Kasumi-1 (cell line): ENCODE results near the gene NR5A1.
A peak's percentile ranks its signal among the peaks of the same experiment; 100 is the strongest.

Experiments
- DNase-seq, 2 experiments: peaks; one replicate each; lab custom pipeline; 2025; lab: John Stamatoyannopoulos, UW

Gene NR5A1

DNA sequence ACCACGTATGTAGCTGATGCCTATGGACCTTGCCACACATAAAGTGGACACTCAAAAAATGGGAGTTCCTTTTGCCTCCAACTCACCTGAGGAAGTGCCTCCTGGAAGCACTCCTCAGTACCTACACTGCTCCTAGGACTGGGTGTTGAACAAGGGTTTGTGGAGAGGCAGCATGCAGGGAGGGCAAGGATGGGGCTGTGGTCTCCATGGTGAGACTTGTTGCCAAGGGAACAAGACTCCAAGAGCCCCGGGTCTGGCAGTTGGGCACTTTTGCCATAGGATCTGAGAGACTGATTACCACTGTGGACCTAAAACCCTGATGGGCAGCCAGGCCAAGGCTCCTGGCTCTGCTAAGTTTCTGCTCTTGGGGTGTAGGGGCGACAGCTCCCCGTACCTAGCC lies 6.9 kb upstream of the NR5A1 start:
- no peak for DNase-seq

DNA sequence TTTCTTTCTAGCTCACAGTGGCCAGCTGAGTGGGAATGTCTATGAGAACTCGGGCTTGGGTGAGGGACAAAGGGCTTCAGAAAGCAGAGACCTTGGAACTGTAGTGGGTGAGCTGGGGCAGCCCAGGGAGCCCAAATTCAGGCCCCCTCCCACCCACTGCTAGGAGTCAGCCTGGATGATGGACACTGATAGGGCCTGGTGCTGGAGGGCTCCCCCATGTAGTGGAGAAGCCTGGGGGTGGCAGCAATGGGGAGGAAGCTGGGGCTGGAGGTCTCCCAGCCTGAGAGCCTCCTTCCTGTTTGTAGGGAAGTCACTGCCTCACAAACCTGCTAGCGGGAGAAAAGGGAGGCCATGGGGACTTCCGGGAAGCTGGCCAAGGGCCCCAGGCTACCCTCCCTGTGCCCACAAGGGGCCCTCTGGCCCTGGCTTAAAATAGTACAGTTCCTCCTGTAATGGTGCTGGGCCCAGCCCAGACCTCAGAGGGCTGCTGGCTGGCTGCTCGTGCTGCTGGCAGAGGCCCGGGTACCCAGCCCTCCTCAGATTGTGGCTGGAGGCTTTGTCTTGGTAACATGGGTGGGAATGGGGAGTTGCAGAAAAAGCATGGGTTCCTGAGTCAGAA lies 6.3 kb upstream of the NR5A1 start:
- DNase-seq = peak; percentile 60 to 67

DNA sequence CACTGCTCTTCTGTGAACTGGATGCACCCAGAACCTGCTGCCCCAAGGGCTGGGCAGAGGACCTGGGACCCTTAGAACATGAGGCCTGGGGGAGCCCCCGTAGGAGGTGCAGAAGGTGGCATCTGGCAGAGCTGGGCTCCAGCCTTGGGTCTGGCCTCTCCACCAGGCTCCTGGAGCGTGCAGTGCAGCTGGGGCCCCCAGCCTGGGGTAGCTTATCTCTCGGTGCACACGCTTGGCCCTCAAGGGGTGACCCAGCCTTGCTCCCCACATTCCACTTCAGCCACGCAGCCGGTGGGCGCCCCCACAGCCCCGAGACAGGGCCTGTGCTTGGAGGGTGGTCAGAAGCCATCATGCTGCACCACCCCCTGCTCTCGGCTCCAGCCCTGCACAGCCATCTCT lies 5.6 kb upstream of the NR5A1 start:
- no peak for DNase-seq

DNA sequence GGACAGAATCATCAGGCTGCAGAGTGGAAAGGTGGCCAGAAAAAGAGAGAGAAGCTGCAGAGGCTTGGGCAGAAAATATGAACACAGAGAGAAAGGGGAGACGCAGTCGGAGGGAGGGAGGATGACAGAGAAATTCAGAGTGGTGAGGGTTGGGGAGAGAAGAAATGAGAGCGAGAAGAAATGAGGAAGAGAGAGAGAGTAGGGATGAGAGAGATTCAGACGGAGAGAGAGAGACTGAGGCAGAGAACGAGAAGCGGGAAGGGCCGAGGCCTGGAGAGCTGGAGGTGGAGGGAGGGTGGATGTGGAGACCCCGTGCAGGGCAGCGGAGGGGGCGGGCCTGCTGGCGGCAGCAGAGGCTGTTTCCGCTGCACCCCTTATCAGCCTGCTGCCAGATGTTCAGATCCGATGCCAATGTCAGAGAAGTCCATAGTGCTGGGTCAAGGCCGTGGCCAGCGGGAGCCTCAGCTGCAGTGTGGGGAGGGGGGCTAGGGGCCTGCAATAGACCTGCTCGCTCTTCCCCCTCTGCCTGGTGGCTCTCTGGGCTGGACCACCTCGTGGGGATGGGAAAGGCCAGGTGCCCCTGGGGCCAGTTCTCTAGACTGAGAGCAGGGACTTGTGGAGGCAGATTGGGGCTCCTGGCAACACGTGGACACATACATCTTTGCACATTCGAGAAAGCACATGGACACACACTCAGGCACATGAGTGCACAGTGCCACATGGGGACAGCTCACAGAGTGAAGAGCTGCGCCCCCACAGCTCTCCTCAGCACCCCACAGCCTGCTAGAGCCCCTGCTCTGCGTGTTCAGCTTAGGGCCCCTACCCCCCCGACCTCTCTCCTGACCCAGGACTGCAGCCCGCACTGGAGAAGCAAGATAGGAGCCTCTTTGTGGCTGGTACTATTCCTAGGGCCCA lies 4.9 kb upstream of the NR5A1 start:
- DNase-seq = no peak

DNA sequence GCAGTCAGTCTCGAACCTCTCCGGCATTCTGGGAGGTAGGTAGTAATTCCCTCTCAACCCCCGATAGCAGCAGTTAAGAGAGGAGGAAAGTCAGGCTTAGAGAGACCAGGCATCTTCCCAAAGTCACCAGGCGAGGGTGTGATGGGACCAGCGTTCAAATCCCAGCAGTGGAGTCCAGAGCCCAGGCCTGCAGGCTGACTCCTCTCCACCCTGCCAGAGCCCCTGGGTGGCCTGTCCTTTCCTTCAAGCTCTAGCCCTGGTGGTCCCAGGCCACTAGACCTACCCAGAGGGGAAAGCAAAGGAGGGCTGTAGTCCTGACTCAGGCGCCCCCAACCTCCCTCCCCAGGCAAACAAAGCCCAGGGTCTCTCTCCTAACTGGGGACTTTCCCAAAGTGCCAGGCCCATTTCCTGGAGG lies 4.2 kb upstream of the NR5A1 start:
- no peak for DNase-seq

DNA sequence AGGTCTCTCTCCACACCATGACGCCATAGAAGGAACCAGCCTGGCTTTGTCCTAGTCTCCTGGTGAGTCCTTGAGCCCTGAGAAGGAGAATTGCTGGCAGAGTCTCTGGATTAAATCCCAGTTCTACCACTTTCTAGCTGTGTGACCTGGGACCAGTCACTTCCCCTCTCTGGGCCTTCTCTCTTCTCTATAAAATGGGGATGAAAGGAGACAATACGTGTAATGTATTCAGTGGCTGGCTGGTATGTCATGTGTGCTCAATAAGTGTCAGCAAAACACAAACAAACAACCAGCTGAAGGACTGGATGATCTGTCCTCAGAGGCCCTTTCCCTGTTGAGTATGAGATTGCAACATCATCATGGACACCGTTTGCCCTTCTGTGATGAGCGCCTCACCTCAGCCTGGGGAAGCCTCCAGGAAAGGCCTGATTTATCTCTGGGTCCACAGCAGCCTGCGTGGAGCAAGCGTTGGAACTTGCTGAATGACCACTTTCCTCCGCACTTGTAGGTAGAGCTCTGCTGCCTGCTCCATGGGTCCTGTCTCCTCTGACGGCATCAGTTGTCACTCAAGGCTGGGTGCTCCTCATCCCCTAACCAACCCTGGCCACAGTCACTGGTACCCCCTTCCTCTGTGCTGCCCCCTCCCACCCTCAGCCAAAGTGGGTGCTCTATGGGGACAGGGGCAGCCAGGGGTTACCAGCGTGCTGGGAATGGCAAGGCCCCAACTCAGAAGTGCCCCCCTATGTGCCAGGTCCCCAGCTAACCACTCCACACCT lies 3.6 kb upstream of the NR5A1 start:
- DNase-seq = no peak

DNA sequence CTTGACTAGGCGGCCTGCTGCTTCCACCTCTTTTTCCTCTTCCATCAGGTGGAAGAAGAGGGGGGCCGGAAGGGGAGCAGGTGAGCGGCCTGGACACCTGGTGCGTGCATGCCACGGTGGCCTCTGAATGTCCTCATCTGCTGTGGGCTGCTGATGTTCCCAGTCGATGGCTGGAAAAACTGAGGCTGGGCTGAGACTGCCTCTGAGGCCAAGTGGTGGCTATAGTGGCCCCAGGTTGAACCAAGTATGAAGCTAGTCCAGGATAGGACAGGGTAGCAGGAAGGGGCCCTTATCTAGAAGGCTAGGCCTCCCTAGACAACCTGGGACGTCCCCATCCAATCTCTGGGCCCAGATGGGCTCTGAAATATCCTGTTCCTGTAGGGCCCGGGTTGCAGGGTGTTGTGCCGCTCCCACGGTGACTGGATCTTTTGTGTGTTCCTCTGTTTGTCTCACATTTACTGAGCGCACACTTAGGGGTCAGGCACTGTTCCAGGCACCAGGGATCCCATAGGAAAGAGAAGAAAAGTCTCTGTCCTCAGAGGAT lies 753 bp upstream of the NR5A1 start:
- DNase-seq = no peak

DNA sequence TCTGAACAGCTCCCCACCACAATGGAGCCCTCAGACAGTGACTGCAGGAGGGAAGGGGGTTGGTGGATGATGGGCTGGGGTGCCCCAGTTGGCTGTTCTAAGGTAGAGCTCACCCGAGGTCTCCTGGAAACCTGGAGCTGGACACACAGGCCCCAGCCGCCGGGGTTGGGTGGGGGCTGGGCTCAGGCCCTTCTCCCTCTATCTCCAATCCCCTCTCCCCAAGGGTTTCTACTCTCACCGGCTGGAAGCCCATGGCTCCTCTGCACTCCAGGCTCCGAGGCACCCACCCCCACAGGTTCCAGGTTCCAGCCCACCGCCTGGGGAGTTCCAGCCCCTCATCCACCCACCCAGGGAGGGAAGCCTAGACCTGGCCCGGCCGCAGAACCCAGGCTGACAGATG lies 766 bp downstream of the NR5A1 start:
- no peak for DNase-seq

DNA sequence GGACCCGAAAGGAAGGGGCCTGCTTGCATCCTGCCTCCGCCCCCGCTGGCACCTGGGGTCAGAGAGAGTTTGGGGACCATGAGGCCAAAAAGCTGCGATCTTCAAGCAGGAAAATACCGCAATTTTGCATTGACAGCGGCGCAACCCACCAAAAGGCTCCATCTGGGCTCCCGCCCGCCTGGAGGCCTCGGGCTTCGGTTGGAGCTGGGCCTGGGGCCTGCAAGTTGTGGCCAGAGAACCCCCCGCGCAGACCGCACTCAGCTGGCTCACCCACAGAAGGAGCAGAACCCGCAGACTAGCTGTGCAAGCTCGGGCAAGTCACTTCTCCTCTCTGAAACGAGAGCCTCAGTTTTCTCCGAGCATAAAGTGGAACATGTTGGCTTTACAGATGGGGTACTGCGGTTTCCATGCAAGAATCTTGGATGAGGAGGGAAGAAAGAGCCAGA lies 1.3 kb downstream of the NR5A1 start:
- DNase-seq = no peak

DNA sequence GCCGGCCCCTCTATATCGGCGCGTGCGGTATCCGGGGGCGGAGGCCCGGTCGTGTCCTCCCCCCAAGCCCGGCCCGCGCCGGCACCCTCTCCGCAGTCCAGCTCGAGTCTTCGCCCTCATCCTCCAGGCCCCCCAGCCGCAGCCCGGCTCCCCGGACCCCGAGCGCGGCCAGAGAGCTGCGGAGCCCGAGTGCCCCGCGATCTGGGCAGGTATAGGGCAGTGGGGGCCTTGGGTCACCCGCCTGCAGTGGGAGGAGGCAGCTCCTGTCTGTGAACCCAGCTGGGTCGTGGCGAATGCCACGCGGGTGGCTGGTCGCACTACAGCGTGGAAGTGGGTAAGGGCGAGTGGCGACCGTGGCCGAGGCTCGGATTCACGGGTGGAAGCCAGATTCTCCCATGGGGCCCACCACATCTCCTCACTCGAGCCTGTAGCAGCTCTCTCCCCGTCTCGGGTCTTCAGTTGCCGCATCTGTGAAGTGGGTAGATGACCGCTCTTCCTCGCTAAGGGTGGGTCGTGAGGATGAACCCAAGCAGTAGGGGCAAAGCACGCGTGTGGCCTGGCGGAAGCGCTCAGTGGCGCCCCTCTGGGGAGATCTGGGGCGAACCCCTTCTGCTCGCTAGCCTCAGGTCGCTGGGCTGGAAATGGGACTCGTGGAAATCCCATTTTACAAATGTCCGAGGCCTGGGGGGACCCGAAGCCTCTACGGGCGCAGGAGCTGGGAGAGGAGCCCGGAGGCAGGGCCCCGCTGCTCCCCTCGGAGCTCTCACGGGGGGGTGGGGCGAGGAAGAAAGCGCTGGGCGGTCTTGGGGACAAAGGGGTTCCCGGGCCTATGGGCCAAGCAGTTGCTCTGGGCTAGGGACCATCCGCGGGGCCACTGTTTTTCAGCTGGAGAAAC lies 1.9 kb downstream of the NR5A1 start:
- DNase-seq = no peak

DNA sequence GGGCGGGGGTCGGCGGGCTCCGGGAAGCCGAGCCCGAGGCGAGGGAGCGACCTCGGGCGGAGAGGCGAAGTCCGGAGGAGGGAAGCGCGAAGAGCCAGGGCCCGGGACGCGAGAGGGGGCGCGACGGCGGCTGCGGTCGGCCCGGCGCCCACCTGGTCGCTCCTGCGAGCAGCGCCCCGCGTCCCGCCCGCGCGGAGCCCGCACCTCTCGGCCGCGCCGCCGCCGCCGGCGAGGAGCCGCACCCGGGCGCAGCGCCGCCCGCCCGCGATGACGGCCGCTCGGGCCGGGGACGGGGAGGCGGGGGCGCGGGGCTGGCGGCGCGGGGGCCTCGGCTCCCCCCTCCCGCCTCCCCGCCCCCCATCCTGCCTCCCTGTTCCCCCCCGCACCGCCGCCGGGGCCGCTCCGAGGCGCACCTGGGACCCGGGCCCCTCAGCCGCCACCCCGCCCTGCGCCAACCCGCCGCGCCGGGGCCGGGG lies 2.6 kb downstream of the NR5A1 start:
- DNase-seq = no peak

DNA sequence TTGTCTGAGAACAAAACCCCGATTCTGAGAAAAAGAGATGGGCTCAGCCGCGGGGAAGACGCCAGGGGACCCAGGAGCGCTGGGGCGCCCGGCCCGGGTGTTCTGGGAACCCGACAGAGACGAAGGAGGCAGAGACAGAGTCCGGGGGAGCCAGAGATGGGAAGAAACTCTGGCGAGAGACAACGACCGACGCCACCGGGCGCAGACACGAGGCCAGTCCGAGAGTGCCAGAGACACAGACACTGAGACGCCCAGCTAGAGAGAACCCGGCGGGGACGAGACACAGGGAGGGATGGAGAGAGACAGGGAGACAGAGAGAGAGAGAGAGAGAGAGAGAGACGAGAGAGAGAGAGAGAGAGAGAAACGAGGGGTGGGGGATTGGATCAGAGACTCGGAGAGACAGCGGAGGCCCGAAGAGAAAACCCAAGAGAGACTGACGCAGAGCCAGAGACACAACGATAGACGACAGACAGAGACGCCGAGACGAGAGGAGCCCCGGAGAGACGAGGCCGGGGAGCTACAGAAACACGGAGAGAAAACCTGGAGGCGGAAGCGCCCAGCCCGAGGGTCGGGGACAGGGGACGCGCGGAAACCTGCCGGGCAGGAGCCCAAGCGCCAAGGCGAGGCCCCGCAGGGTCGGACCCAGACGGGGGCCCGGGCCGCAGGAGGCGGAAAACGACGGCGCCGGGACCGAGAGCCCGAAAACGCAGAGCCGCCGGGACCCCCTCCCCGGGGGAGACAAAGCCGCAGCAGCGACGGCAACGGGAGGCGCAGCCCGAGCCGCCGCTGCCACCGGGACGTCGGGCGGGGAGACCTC lies 3.3 kb downstream of the NR5A1 start:
- peak in 1 of 2 experiments; percentile 28 for DNase-seq

DNA sequence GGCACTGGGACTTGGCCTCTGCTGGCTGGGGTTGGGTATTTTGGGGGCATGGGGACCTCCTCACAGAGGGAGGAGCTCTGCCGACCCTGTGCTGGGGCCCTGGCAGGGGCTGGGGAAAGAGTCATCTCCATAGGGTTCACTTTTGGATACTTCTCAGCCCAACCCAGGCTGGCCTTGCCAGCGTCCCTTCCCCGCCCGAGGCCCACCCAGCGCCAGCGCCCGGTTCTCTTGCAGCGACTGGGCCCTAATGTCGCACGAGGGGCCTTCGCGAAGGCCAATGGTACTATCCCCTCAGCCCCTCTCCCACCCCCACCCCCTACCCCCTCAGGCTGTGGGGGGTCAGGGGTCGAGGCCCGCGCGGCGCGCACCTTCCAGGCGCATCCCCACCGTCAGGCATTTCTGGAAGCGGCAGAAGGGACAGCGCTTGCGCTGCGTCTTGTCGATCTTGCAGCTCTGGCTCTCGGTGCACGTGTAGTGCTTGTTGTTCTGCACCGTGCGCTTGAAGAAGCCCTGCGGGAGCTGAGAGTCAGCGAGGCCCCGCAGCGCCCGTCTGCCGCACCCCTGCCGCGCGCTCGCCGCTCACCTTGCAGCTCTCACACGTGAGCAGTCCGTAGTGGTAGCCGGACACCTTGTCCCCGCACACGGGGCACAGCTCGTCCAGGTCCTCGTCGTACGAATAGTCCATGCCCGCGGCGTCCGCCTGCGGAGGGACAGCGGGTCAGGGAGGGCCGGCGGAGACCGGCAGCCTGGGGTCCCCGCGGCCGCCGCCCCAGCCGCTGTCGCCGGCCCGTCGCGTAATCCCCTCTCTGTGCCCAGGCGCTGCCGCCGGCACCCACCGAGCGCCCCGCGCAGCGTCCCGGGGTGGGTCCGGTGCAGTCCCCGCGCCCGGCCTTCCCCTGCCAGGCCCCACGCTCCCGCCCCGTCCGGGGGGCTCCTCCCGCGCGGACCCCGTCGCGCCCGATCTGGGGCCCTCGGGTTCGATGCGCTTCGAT lies 4.2 kb downstream of the NR5A1 start:
- DNase-seq = no peak

DNA sequence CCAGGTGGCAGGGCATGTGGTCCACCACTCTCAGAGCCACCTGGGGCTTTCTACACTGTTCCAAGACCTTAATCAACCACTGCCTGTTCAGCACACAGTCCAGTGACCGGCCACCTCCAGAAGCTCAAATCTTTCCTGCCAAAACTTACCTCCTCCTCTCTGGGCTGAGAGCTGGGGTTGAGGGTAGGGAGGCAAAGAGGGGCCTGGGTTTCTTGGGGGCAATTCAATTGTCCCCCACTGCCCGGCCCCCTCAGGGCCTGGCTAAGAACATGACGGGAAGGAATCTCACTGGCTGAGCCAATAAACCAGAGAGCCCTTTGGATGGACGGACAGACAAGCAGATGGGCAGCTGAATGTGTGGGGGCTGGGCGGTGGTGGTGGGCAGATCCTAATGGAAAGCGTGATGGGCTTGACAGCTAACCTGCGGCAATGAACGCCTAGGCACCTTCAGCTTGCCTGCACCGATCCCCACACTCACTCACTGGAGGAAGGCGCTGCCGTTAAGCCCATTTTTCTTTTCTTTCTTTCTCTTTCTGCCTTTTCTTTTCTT lies 5.4 kb downstream of the NR5A1 start:
- no peak for DNase-seq

DNA sequence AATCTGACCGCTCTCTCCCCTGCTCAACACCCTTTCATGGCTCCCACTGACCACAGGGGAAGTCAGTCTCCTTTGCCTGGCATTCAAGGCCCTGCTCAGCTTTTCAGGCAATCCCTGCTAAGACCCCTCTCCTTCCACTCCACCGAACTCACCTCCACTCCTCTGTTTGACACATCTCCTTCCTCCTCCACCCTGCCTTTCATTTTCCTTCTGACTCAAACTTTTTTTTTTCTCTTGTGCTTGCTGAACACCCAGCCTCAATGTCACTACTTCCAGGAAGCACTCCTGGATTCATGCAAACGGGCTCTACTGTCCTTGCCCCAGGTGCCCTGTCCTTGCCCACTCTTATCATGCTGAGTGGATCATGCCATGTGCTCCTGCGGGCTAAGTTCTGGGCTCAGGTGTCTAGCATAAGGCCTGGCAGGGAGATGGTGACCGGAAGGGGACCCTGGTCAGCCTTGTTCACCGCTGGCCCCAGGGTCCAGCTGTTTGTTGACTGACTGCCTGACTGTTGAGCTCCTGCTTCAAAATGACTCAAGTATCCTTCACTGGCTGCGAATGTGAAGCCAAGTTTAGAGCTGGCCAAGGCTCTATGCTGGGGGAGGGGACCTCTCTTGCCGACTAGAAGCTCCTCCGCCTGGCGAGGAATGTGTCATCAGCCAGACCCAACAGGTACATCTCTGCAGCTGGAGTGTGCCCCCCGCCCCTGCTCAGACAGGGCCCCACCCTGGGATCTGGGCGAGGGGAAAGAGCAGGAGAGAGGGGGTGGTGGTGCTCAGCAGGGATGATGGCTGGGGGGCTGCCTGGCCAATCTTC lies 6.2 kb downstream of the NR5A1 start:
- DNase-seq = no peak

DNA sequence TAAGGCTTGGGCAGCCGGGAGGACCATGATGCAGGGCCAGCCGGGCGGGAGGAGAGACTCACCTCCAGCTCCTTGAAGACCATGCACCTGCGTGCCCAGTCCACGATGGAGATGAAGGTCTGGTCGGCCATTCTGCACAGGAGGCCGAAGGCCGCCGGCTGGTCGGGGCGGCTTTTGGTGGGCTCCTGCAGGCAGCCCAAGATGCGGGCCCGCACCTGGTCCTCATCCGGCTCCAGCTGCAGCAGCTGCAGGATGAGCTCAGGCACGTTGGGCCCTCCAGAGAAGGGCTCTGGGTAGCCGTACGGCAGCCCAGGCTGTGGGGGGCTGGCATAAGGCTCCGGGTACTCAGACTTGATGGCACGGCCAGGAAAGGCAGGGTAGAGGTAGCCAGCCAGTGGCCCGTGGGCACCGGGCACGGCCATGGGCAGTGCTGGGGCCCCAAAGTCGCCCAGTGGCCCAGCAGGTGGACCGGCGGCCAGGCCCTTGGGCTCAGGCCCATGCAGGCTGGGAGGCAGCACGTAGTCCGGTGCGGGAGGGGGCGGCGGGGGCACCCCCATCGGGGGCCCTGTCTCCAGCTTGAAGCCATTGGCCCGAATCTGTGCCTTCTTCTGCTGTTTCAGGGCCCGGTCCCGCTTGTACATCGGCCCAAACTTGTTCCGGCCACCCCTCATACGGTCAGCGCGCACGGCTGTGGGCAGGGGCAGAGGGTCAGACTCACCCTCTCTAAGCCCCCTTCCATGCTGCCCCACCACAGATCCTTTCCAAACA lies 7.0 kb downstream of the NR5A1 start:
- DNase-seq = no peak

DNA sequence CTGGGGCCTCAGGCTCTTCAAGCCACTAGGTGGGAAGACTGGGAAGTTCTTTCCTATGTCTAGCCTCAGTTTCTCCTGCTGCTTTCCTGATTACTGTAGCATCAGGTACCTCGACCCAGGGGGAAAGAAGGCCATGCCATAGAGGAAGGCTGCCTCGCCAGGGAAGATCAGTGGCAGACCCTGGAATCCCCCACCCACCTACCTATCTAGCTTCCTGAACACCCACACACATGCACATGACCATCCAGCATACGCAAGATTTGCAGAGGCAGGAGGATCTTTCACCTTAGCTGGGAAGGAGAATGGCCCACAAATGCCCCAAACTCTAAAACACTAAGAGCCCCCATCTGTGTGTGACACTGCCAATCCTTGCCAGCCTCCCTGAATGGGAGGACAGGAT lies 8.0 kb downstream of the NR5A1 start:
- no peak for DNase-seq
